Activated CD4-positive, CD25-positive, alpha-beta regulatory T cell (primary cell): ENCODE results near the gene MSI1.

Source experiments
- DNase-seq, 4 experiments: peaks; one replicate each; lab custom pipeline; 2025; lab: John Stamatoyannopoulos, UW

MSI1 gene

GRCh38 chr12:120377611-120378010, 8.6 kb upstream of the MSI1 start:
- DNase-seq = no peak

- DNase-seq = no peak
Measured at GRCh38 chr12:120376934-120377572, 8.1 kb upstream of the MSI1 start.

- no peak for DNase-seq
Measured at GRCh38 chr12:120376416-120376815, 7.5 kb upstream of the MSI1 start.

DNA sequence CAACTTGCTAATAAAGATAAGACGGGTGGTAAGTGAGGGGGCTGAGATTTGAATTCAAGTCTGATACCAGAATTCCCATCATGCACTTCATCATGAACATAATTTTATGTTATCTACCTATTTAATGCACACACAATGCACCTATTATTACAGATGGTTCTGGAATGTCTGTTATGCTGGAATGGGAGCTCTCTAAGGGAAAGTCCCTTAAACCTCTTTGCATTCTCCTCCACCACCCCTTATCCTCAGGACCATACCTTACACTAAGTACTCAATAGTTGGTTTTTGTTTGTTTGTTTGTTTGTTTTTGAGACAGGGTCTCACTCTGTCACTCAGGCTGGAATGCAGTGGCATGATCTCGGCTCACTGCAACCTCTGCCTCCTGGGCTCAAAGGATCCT, 7.0 kb upstream of the MSI1 start:
- DNase-seq = no peak

DNA sequence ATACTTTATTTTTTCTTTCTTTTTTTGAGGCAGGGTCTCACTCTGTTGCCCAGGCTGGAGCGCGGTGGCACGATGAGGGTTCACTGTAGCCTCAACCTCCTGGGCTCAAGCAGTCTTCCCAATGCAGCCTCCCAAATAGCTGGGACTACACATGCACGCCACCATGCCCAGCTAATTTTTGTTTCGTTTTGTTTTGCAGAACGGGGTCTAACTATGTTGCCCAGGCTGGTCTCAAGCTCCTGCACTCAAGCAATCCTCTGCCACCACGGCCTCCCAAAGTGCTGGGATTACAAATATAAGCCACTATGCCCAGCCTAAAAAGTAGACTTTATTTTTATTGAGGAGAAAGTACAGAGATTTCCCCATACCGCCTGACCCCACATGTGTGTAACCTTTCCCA, 4.7 kb upstream of the MSI1 start:
- no peak for DNase-seq

- no peak for DNase-seq
Measured at GRCh38 chr12:120370343-120371243, 1.6 kb upstream of the MSI1 start.

- DNase-seq = no peak
Measured at GRCh38 chr12:120369603-120370342, 809 bp upstream of the MSI1 start.

- no peak for DNase-seq
Measured at GRCh38 chr12:120367924-120368788, 808 bp downstream of the MSI1 start.

DNA sequence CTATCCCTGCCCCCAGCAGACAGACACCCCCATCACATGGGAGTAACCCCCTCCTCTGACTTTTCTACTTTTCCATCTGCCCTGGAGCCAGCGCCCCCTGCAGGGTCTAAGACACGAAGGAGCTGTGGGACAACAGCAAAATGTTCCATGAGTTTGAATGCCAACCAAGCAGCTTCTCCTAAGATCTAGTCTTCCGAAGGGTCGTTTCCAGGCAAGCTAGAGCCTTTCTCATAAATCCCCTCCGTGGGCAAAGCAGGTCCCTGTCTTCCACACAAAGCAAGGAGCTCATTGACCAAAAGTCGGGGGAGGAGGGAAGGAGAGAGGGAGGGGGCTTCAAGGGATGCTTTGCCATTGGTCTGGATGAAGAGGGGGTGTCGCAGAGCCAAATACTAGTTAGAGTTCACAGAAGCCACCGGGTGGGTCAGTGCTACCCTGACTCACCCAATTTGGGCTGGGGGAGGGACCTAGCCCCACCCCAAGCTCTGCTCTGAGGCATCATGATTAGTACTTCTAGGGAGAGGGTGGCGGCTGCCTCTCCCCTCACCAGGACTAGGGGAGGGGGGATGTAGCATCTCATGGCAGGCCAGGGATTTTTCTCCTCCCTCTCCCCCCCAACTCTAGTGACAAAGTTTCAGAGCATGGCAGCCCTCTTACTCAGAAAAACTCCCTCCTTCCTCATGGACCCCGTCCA, 1.6 kb downstream of the MSI1 start:
- DNase-seq = no peak

DNA sequence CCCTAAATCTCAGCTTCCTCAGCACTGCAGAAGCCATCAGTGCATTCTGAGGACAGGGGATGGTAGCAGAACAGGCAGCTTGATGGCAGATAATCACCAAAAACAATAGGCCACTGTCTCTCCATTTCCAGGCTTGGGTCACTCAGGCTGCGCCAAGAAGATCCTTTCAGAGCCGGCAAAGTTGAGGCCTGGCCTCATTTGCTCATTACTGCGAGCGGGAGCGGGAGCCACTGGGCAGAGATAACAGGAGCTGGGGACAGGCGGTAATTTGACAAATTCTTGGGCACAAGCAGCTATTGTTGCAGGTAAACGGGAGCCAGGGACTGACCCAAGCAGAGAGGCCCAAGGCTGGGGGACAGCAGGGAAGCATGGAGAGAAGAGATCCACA, 2.1 kb downstream of the MSI1 start:
- DNase-seq = no peak

GRCh38 chr12:120366341-120366705, 2.6 kb downstream of the MSI1 start:
- no peak for DNase-seq

DNA sequence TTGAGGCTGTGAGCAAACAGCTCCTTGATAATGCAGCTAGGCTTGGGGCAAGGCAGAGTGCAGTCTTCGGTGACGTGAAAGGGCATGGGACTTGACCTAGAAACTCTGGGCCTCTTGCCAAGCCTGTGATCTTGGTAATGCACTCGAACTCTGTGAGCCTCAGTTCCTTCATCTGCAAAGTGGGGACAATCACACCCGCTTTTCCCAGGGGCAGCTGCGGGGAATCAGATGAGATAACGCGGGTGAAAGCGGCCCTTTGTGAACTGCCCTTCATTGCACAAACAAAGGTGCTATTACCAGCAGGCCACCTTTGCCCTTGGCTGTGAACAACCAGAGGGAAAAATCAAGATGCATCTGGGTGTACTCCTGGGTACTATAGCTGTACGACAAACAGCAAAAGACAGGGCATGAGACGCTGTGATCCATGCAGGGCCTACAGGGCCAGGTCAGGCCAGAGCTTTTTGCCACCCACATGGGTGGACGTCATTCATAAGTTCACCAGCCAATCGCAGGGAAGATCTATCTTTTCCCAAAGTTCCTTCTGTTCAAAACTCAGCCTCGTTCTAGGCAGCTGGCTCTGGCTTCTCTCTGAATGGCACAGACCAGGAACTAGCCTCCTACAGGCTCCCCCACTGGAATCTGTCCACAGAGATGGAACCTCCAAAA, 3.2 kb downstream of the MSI1 start:
- DNase-seq = no peak

DNA sequence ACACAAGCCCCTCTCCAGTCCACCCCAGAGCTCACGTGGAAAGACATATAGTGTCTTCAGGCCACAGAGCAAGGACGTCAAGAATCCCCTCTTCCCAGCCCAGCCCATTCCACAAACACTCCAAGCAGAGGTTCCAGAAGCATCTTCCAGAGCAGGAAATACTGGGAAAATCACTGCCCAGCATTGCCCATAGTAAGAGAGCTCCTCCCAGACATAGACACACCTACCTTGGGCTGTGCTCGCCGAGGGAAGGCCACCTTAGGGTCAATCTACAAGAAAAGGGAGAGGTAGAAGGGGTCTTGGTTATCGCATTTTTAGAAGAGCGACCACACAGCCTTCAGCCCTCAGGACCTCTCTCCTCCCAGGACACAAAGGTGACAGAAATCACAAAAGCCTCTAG, 4.5 kb downstream of the MSI1 start:
- DNase-seq = no peak

GRCh38 chr12:120363274-120363855, 5.6 kb downstream of the MSI1 start:
- DNase-seq = no peak

- DNase-seq = no peak
Measured at GRCh38 chr12:120362516-120363273, 6.3 kb downstream of the MSI1 start.

DNA sequence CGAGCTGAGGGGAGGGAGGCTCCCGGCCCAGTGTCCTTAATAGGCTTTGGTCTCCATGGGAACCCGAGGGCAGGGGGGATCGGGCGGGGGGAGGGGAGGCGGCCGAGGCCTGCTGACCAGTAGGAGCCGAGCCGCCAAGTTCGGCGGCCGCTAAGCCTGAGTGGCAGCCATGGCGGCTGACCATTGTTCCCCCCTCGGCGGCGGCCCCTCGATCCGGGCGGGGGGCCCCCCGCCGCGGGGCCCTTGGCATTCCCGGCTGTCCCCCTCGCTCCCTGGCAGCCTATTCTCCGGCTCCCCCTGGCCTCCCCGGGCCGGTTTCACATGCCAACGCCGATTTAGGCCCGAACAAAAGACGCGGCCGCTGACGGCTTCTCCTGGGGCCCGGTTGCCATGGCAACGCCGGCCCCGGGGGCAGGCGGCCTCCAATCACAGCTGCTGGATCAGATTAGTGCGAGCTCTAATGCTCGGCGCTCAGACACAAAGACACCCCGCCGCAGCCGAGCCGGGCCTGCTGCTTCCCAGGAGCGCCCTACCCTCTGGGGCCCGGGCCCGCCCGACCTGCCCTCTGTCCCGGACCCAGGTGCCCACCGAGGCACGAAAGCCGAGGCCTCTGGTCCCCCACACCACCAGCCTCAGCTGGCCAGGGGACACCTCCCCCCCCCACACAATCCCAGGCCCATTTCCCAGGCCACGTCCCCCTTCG, 7.3 kb downstream of the MSI1 start:
- DNase-seq = no peak

GRCh38 chr12:120359128-120359527, 9.8 kb downstream of the MSI1 start:
- DNase-seq = no peak

DNA sequence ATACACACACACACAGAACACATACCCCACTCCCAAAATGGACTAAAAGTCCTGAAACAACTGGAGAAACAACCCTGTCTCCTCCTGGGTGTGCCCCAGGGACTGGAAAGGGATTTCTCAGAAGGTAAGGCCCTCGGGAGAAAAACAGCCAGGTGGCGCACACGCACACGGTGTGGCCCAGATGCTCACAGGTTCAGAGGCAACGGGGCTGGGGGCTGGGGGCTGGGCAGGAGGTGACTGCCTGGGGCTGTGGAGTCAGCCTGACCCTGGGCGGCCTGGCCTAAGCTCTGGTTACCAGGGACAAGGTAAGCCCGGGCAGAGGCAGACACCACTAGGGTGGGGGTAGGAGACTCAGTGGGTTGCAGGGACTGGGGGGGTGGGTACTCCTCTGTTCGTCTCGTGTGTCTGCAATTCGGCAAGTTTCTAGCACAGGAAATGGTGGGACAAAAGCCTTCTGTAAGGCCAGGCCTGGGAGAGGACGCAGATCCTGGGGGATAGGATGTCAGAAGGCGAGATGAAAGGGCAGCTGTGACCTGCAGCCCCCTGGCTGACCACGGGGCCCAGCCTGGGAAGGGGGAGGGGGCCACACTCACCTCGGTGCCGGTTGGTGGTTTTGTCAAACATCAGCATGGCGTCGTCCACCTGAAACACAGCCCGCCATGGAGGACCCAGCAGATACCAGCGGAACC, 10.4 kb downstream of the MSI1 start:
- no peak for DNase-seq
